GM21528 (cell line): ENCODE data around the gene TRMT61A.
A peak's percentile ranks its signal among the peaks of the same experiment; 100 is the strongest.

ENCODE experiments used
- ATAC-seq: cut with Tn5 transposase; IDR thresholded peaks from one replicate; pipeline ENCODE4 v1.9.1; 2021; ENCODE audit warnings: mild to moderate bottlenecking, moderate library complexity; ENCODE audit not compliant: unreplicated experiment, low FRiP score

The TRMT61A gene

GRCh38 chr14:103561381-103562178 lies 32.6 kb downstream of the TRMT61A start:
- ATAC-seq = peak; percentile 25

GRCh38 chr14:103562179-103562428 lies 33.1 kb downstream of the TRMT61A start:
- ATAC-seq = peak; percentile 29

GRCh38 chr14:103562429-103563225 lies 33.6 kb downstream of the TRMT61A start, which contains the start of the genes BAG5 and COA8:
Gene BAG5, minus strand, starts transcription at chr14:103562657. Its CDS starts 1,493 bp downstream, at chr14:103561164.
Gene COA8, plus strand, starts transcription at chr14:103562960. Its CDS starts 42 bp downstream, at chr14:103563002.
- ATAC-seq = peak; percentile 74

GRCh38 chr14:103563226-103563620 lies 34.2 kb downstream of the TRMT61A start:
- no peak for ATAC-seq

GRCh38 chr14:103563844-103564505 lies 35.0 kb downstream of the TRMT61A start:
- no peak for ATAC-seq

GRCh38 chr14:103568952-103569351 lies 40.0 kb downstream of the TRMT61A start:
- ATAC-seq = no peak

GRCh38 chr14:103569408-103569807 lies 40.4 kb downstream of the TRMT61A start:
- ATAC-seq = no peak

GRCh38 chr14:103574104-103574503 lies 45.1 kb downstream of the TRMT61A start:
- ATAC-seq = no peak

GRCh38 chr14:103574707-103575285 lies 45.8 kb downstream of the TRMT61A start:
- no peak for ATAC-seq

- ATAC-seq = no peak
Observed at GRCh38 chr14:103576371-103577024, 47.5 kb downstream of the TRMT61A start.

- ATAC-seq = no peak
Observed at GRCh38 chr14:103578401-103579075, 49.5 kb downstream of the TRMT61A start.

- no peak for ATAC-seq
Observed at GRCh38 chr14:103581206-103581605, 52.2 kb downstream of the TRMT61A start.

- no peak for ATAC-seq
Observed at GRCh38 chr14:103581954-103582703, 53.1 kb downstream of the TRMT61A start.

- ATAC-seq = no peak
Observed at GRCh38 chr14:103584326-103584915, 55.4 kb downstream of the TRMT61A start.
